Measurements from ENCODE around the gene AMOTL1.

AMOTL1 gene

GRCh38 chr11:94767701-94768601 lies at the start of gene AMOTL1:
Gene AMOTL1 (plus strand): TSS chr11:94768356. CDS start chr11:94768512, 156 bp downstream.
- Histone ChIP-seq H3K4me1 (ENCODE audit: control insufficient read depth, insufficient read depth, low read length) (peaks cover 56% of the 10 kb centered on the region), H3K36me3 (ENCODE audit: control insufficient read depth, insufficient read depth, low read length) (no peaks in the 10 kb centered on the region; the same call in 1 of the 2 replicates), H3K27ac (ENCODE audit: low read depth, low read length) (peak within 1 kb of the TSS; percentile 84; the same call in 1 of the 2 replicates), H3K4me3 (ENCODE audit: low read depth, low read length) (peak within 1 kb of the TSS; percentile 88), H3K9me3 (ENCODE audit: control insufficient read depth, insufficient read depth, low read depth, low read length) (no peaks in the 10 kb centered on the region), H3K27me3 (ENCODE audit: control insufficient read depth, insufficient read depth, low read length) (peaks cover 61% of the 10 kb centered on the region), H3K9ac (ENCODE audit: low read length) (peak within 1 kb of the TSS; percentile 95)

- H3K36me3 ChIP-seq (ENCODE audit: control insufficient read depth, insufficient read depth, low read length) = no peaks in the 10 kb centered on the region
- H3K27me3 ChIP-seq (ENCODE audit: control insufficient read depth, insufficient read depth, low read length) = no peaks in the 10 kb centered on the region
- peaks cover 5% of the 10 kb centered on the region; the same call in 1 of the 2 replicates for H3K4me1 ChIP-seq (ENCODE audit: control insufficient read depth, insufficient read depth, low read length)
- H3K9ac ChIP-seq (ENCODE audit: low read length) = no peak overlapping the region
- no peak overlapping the region for H3K27ac ChIP-seq (ENCODE audit: low read depth, low read length)
- no peak overlapping the region for H3K4me3 ChIP-seq (ENCODE audit: low read depth, low read length)
- H3K9me3 ChIP-seq (ENCODE audit: control insufficient read depth, insufficient read depth, low read depth, low read length) = no peaks in the 10 kb centered on the region
These were observed 48.3 kb upstream of the AMOTL1 start for GRCh38 chr11:94719876-94720275.

- no peak overlapping the region for H3K27ac ChIP-seq (ENCODE audit: low read depth, low read length)
- H3K36me3 ChIP-seq (ENCODE audit: control insufficient read depth, insufficient read depth, low read length) = no peaks in the 10 kb centered on the region
- no peaks in the 10 kb centered on the region for H3K27me3 ChIP-seq (ENCODE audit: control insufficient read depth, insufficient read depth, low read length)
- no peak overlapping the region for H3K4me3 ChIP-seq (ENCODE audit: low read depth, low read length)
- H3K4me1 ChIP-seq (ENCODE audit: control insufficient read depth, insufficient read depth, low read length) = peaks cover 5% of the 10 kb centered on the region; the same call in 1 of the 2 replicates
- H3K9ac ChIP-seq (ENCODE audit: low read length) = no peak overlapping the region
- no peaks in the 10 kb centered on the region for H3K9me3 ChIP-seq (ENCODE audit: control insufficient read depth, insufficient read depth, low read depth, low read length)
These were observed 46.4 kb upstream of the AMOTL1 start for GRCh38 chr11:94721565-94722292.

- Histone ChIP-seq H3K4me3 (ENCODE audit: low read depth, low read length) (no peak overlapping the region), H3K9me3 (ENCODE audit: control insufficient read depth, insufficient read depth, low read depth, low read length) (no peaks in the 10 kb centered on the region), H3K27me3 (ENCODE audit: control insufficient read depth, insufficient read depth, low read length) (no peaks in the 10 kb centered on the region), H3K36me3 (ENCODE audit: control insufficient read depth, insufficient read depth, low read length) (no peaks in the 10 kb centered on the region), H3K27ac (ENCODE audit: low read depth, low read length) (no peak overlapping the region), H3K4me1 (ENCODE audit: control insufficient read depth, insufficient read depth, low read length) (peaks cover 5% of the 10 kb centered on the region; the same call in 1 of the 2 replicates), H3K9ac (ENCODE audit: low read length) (no peak overlapping the region)
These were observed 45.4 kb upstream of the AMOTL1 start for GRCh38 chr11:94722735-94723134.

GRCh38 chr11:94725097-94725496 lies 43.1 kb upstream of the AMOTL1 start:
- H3K36me3 ChIP-seq (ENCODE audit: control insufficient read depth, insufficient read depth, low read length) = no peaks in the 10 kb centered on the region
- H3K9ac ChIP-seq (ENCODE audit: low read length) = no peak overlapping the region
- H3K4me3 ChIP-seq (ENCODE audit: low read depth, low read length) = no peak overlapping the region
- no peaks in the 10 kb centered on the region for H3K27me3 ChIP-seq (ENCODE audit: control insufficient read depth, insufficient read depth, low read length)
- H3K4me1 ChIP-seq (ENCODE audit: control insufficient read depth, insufficient read depth, low read length) = peaks cover 5% of the 10 kb centered on the region; the same call in 1 of the 2 replicates
- H3K9me3 ChIP-seq (ENCODE audit: control insufficient read depth, insufficient read depth, low read depth, low read length) = no peaks in the 10 kb centered on the region
- H3K27ac ChIP-seq (ENCODE audit: low read depth, low read length) = no peak overlapping the region

GRCh38 chr11:94727819-94728218 lies 40.3 kb upstream of the AMOTL1 start:
- H3K27me3 ChIP-seq (ENCODE audit: control insufficient read depth, insufficient read depth, low read length) = no peaks in the 10 kb centered on the region
- H3K27ac ChIP-seq (ENCODE audit: low read depth, low read length) = no peak overlapping the region
- no peaks in the 10 kb centered on the region for H3K36me3 ChIP-seq (ENCODE audit: control insufficient read depth, insufficient read depth, low read length)
- H3K4me1 ChIP-seq (ENCODE audit: control insufficient read depth, insufficient read depth, low read length) = peaks cover 19% of the 10 kb centered on the region
- no peak overlapping the region for H3K9ac ChIP-seq (ENCODE audit: low read length)
- no peak overlapping the region for H3K4me3 ChIP-seq (ENCODE audit: low read depth, low read length)
- no peaks in the 10 kb centered on the region for H3K9me3 ChIP-seq (ENCODE audit: control insufficient read depth, insufficient read depth, low read depth, low read length)

GRCh38 chr11:94728541-94728940 lies 39.6 kb upstream of the AMOTL1 start:
- Histone ChIP-seq H3K4me1 (ENCODE audit: control insufficient read depth, insufficient read depth, low read length) (peaks cover 26% of the 10 kb centered on the region), H3K4me3 (ENCODE audit: low read depth, low read length) (no peak overlapping the region), H3K27ac (ENCODE audit: low read depth, low read length) (no peak overlapping the region), H3K9me3 (ENCODE audit: control insufficient read depth, insufficient read depth, low read depth, low read length) (no peaks in the 10 kb centered on the region), H3K27me3 (ENCODE audit: control insufficient read depth, insufficient read depth, low read length) (no peaks in the 10 kb centered on the region), H3K36me3 (ENCODE audit: control insufficient read depth, insufficient read depth, low read length) (no peaks in the 10 kb centered on the region), H3K9ac (ENCODE audit: low read length) (no peak overlapping the region)

- Histone ChIP-seq H3K4me3 (ENCODE audit: low read depth, low read length) (no peak overlapping the region), H3K27me3 (ENCODE audit: control insufficient read depth, insufficient read depth, low read length) (no peaks in the 10 kb centered on the region), H3K36me3 (ENCODE audit: control insufficient read depth, insufficient read depth, low read length) (no peaks in the 10 kb centered on the region), H3K27ac (ENCODE audit: low read depth, low read length) (no peak overlapping the region), H3K9me3 (ENCODE audit: control insufficient read depth, insufficient read depth, low read depth, low read length) (no peaks in the 10 kb centered on the region), H3K9ac (ENCODE audit: low read length) (no peak overlapping the region), H3K4me1 (ENCODE audit: control insufficient read depth, insufficient read depth, low read length) (peaks cover 32% of the 10 kb centered on the region)
These were observed 39.0 kb upstream of the AMOTL1 start for GRCh38 chr11:94728966-94729751.

GRCh38 chr11:94730153-94730552 lies 38.0 kb upstream of the AMOTL1 start:
- no peaks in the 10 kb centered on the region for H3K9me3 ChIP-seq (ENCODE audit: control insufficient read depth, insufficient read depth, low read depth, low read length)
- no peak overlapping the region for H3K4me3 ChIP-seq (ENCODE audit: low read depth, low read length)
- peaks cover 42% of the 10 kb centered on the region for H3K4me1 ChIP-seq (ENCODE audit: control insufficient read depth, insufficient read depth, low read length)
- no peak overlapping the region for H3K9ac ChIP-seq (ENCODE audit: low read length)
- H3K27me3 ChIP-seq (ENCODE audit: control insufficient read depth, insufficient read depth, low read length) = no peaks in the 10 kb centered on the region
- H3K36me3 ChIP-seq (ENCODE audit: control insufficient read depth, insufficient read depth, low read length) = no peaks in the 10 kb centered on the region
- no peak overlapping the region for H3K27ac ChIP-seq (ENCODE audit: low read depth, low read length)

- peaks cover 59% of the 10 kb centered on the region for H3K4me1 ChIP-seq (ENCODE audit: control insufficient read depth, insufficient read depth, low read length)
- peak overlapping the region; percentile 20 for H3K9ac ChIP-seq (ENCODE audit: low read length)
- H3K27ac ChIP-seq (ENCODE audit: low read depth, low read length) = no peak overlapping the region; the same call in 1 of the 2 replicates
- no peaks in the 10 kb centered on the region for H3K9me3 ChIP-seq (ENCODE audit: control insufficient read depth, insufficient read depth, low read depth, low read length)
- H3K36me3 ChIP-seq (ENCODE audit: control insufficient read depth, insufficient read depth, low read length) = no peaks in the 10 kb centered on the region
- no peaks in the 10 kb centered on the region for H3K27me3 ChIP-seq (ENCODE audit: control insufficient read depth, insufficient read depth, low read length)
- H3K4me3 ChIP-seq (ENCODE audit: low read depth, low read length) = no peak overlapping the region
These were observed 36.1 kb upstream of the AMOTL1 start for GRCh38 chr11:94731880-94732601.
